ENCODE measurements around the gene PLEKHH1. TPM values are rescaled to one million over a fixed set of nuclear protein-coding genes. Genes with fewer than 3 reads are reported as not detected.

The PLEKHH1 gene
- total RNA-seq, 1 experiment from 2014 or later: 32.4 TPM

DNA sequence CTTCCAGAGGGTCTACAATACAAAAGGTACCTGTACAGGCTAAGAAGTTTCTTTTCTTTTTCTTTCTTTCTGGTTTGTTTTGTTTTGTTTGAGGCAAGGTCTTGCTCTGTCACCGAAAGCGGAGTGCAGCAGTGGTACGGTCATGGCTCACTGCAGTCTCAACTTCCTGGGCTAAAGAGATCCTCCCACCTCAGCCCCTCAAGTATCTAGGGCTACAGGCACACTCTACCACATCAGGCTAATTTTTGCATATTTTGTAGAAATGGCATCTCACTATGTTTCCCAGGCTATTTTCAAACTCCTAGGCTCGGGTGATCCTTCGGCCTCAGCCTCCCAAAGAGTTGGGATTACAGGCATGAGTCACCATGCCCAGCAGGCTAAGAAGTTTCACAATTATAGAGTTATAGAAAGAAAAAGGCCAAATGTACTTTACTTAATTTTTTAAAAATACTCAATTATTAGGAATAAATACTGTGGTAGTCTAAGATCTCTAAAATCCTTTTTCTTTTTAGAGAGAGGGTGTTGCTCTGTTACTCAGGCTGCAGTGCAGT, 70.0 kb downstream of the PLEKHH1 start:
- TF ChIP-seq, protein P1, sequence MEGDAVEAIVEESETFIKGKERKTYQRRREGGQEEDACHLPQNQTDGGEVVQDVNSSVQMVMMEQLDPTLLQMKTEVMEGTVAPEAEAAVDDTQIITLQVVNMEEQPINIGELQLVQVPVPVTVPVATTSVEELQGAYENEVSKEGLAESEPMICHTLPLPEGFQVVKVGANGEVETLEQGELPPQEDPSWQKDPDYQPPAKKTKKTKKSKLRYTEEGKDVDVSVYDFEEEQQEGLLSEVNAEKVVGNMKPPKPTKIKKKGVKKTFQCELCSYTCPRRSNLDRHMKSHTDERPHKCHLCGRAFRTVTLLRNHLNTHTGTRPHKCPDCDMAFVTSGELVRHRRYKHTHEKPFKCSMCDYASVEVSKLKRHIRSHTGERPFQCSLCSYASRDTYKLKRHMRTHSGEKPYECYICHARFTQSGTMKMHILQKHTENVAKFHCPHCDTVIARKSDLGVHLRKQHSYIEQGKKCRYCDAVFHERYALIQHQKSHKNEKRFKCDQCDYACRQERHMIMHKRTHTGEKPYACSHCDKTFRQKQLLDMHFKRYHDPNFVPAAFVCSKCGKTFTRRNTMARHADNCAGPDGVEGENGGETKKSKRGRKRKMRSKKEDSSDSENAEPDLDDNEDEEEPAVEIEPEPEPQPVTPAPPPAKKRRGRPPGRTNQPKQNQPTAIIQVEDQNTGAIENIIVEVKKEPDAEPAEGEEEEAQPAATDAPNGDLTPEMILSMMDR (IDR thresholded peaks at IDR 0.05; ENCODE audit: insufficient read depth in 1 of 2, low read depth in 1 of 2, low read length in 1 of 2, severe bottlenecking in 1 of 2, unreplicated experiment in 1 of 2): no peak
- peaks cover 8% of the 10 kb centered on the region; the same call in 1 of the 2 replicates for H3K4me1 ChIP-seq
- DNase-seq: no peak
- H3K36me3 ChIP-seq (ENCODE audit: control insufficient read depth, insufficient read depth, low read length): no peaks in the 10 kb centered on the region
- CTCF ChIA-PET: no interaction called here
- H3K4me1 Mint-ChIP-seq (ENCODE audit: low read depth, unreplicated experiment): peaks cover under 1% of the 10 kb centered on the region
- no peaks in the 10 kb centered on the region for H3K27me3 Mint-ChIP-seq (ENCODE audit: insufficient read depth, unreplicated experiment)
- no peaks in the 10 kb centered on the region for H3K27me3 ChIP-seq (replicated peaks; ENCODE audit: control insufficient read depth, insufficient read depth, low read length)
- intact Hi-C loops (cut with micrococcal nuclease; ENCODE audit: unreplicated experiment): no loop called here
- no TSS peak for BruUV-seq (replicated peaks)
- H3K4me3 Mint-ChIP-seq (ENCODE audit: unreplicated experiment): no peak overlapping the region
- no peak overlapping the region for H3K27ac Mint-ChIP-seq (ENCODE audit: unreplicated experiment)
- H3K9me3 Mint-ChIP-seq (ENCODE audit: unreplicated experiment): no peaks in the 10 kb centered on the region
- H3K36me3 Mint-ChIP-seq (ENCODE audit: insufficient read depth, unreplicated experiment): peaks cover 13% of the 10 kb centered on the region
- H3K9me3 ChIP-seq: no peaks in the 10 kb centered on the region
- POLR2A ChIA-PET: no interaction called here
- no peak overlapping the region for H3K4me3 ChIP-seq (ENCODE audit: low read depth, low read length)

DNA sequence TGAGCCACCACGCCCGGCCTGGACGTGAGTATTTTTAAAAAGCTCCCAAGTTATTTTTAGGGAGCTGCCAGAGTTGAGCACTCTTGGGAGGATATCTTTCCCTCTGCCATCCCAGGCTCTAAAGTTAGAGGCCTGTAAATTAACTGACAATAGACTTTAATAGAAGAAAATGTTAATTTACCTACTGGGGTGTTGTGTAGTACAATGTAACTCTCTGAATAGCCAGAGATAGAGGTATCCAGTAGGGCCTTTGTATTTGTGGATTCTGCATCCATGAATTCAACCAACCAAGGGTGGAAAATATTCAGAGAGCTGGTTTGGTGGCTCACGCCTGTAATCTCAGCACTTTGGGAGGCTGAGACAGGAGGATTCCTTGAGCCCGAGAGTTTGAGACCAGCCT, 74.6 kb downstream of the PLEKHH1 start:
- Mint-ChIP-seq H3K27ac (ENCODE audit: unreplicated experiment) (no peak overlapping the region), H3K9me3 (ENCODE audit: unreplicated experiment) (no peaks in the 10 kb centered on the region), H3K4me3 (ENCODE audit: unreplicated experiment) (no peak overlapping the region), H3K4me1 (ENCODE audit: low read depth, unreplicated experiment) (no peaks in the 10 kb centered on the region), H3K36me3 (ENCODE audit: insufficient read depth, unreplicated experiment) (no peaks in the 10 kb centered on the region), H3K27me3 (ENCODE audit: insufficient read depth, unreplicated experiment) (peaks cover 2% of the 10 kb centered on the region)
- H3K36me3 ChIP-seq (ENCODE audit: control insufficient read depth, insufficient read depth, low read length): no peaks in the 10 kb centered on the region
- intact Hi-C loops (cut with micrococcal nuclease; ENCODE audit: unreplicated experiment): no loop called here
- H3K27me3 ChIP-seq (replicated peaks; ENCODE audit: control insufficient read depth, insufficient read depth, low read length): no peaks in the 10 kb centered on the region
- H3K9me3 ChIP-seq: no peaks in the 10 kb centered on the region
- TF ChIP-seq, protein P1 (IDR thresholded peaks at IDR 0.05; ENCODE audit: insufficient read depth in 1 of 2, low read depth in 1 of 2, low read length in 1 of 2, severe bottlenecking in 1 of 2, unreplicated experiment in 1 of 2): no peak
- POLR2A ChIA-PET: no interaction called here
- no peaks in the 10 kb centered on the region for H3K4me1 ChIP-seq
- DNase-seq: no peak
- H3K4me3 ChIP-seq (ENCODE audit: low read depth, low read length): no peak overlapping the region
- CTCF ChIA-PET: no interaction called here
- BruUV-seq (replicated peaks): no TSS peak

DNA sequence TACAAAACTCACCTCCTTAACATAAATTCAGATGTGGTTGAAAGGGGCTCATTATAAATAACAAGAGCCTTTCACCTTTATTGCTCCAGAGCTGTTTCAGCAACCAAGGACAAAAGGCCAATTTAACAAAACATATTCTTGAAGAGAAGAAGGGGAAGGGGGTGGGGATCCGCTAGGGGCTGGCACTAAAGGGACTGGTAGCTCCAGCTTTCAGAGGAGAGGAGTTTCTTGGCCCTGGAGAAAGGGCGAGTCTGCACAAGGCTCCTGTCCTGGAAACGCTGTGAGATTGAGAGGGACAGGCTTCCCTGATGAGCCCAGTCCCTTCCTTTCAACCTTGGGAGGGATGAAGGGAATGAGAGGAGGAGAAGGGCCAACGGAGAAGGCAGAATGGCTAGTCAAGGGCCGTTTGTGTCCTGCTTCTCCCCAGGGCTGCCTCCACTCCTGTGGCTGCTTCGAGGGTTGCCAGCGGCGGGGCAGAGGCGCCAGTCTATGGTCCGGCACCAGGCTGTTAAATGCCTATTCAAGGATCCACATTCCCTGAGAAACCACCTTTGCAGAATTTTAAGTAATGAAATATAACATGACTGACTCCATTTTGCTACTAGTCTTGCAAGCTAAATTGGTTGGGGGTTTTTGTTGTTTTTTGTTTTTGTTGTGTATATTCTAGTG, 76.7 kb downstream of the PLEKHH1 start:
- Mint-ChIP-seq H3K4me1 (ENCODE audit: low read depth, unreplicated experiment) (no peaks in the 10 kb centered on the region), H3K9me3 (ENCODE audit: unreplicated experiment) (no peaks in the 10 kb centered on the region), H3K27ac (ENCODE audit: unreplicated experiment) (no peak overlapping the region), H3K4me3 (ENCODE audit: unreplicated experiment) (no peak overlapping the region), H3K27me3 (ENCODE audit: insufficient read depth, unreplicated experiment) (peaks cover 2% of the 10 kb centered on the region), H3K36me3 (ENCODE audit: insufficient read depth, unreplicated experiment) (no peaks in the 10 kb centered on the region)
- DNase-seq: no peak
- ChIA-PET CTCF (interaction anchor here (0.6 to 0.8 kb wide), 3 partner anchors 10 to 183 kb away, joined by 3 to 7 read pairs (median 4); partner anchors contain the start of gene PIGH), POLR2A (interaction anchor here (0.7 kb wide), 1 partner anchor 200 kb away, joined by 3 read pairs; no protein-coding TSS in a partner anchor)
- Histone ChIP-seq H3K36me3 (ENCODE audit: control insufficient read depth, insufficient read depth, low read length) (no peaks in the 10 kb centered on the region), H3K9me3 (no peaks in the 10 kb centered on the region), H3K27me3 (replicated peaks; ENCODE audit: control insufficient read depth, insufficient read depth, low read length) (no peaks in the 10 kb centered on the region), H3K4me1 (no peaks in the 10 kb centered on the region), H3K4me3 (ENCODE audit: low read depth, low read length) (no peak overlapping the region)
- intact Hi-C loops (cut with micrococcal nuclease; ENCODE audit: unreplicated experiment): no loop called here
- BruUV-seq (replicated peaks): no TSS peak
- TF ChIP-seq, protein P1 (IDR thresholded peaks at IDR 0.05; ENCODE audit: insufficient read depth in 1 of 2, low read depth in 1 of 2, low read length in 1 of 2, severe bottlenecking in 1 of 2, unreplicated experiment in 1 of 2): no peak

All from Caco-2 (cell line).